Activated naive CD8-positive, alpha-beta T cell treated with anti-CD3 and anti-CD28 coated beads for 36 hours (primary cell): Measurements from ENCODE around the gene PPP1R9B. TPM values are rescaled to one million over a fixed set of nuclear protein-coding genes. Genes with fewer than 3 reads are reported as not detected.

Experiments
- DNase-seq: peaks from one replicate; pipeline ENCODE4 v3.0.0; 2021
- H3K27ac Mint-ChIP-seq: one replicate; pipeline ENCODE4 v1.8.0; 2022; ENCODE audit warnings: mild to moderate bottlenecking, moderate library complexity, mixed read lengths
- H3K27me3 Mint-ChIP-seq: one replicate; pipeline ENCODE4 v1.8.0; 2022; ENCODE audit warnings: mild to moderate bottlenecking, mixed read lengths
- H3K36me3 Mint-ChIP-seq: one replicate; pipeline ENCODE4 v1.8.0; 2021; ENCODE audit warnings: mild to moderate bottlenecking, mixed read lengths
- H3K4me1 Mint-ChIP-seq: one replicate; pipeline ENCODE4 v1.8.0; 2021; ENCODE audit warnings: mixed read lengths
- H3K4me3 Mint-ChIP-seq: one replicate; pipeline ENCODE4 v1.8.0; 2022; ENCODE audit warnings: mild to moderate bottlenecking, moderate library complexity, mixed read lengths
- H3K9me3 Mint-ChIP-seq: one replicate; pipeline ENCODE4 v1.8.0; 2022; ENCODE audit warnings: mixed read lengths
- total RNA-seq, 2 experiments: library from RNA; stranded (reverse); gene quantifications; one replicate each; pipeline ENCODE4 v1.2.3, GENCODE V29; 2021

PPP1R9B gene
- total RNA-seq, 2 experiments from 2014 or later, result 50.9 to 52.0 TPM

DNA sequence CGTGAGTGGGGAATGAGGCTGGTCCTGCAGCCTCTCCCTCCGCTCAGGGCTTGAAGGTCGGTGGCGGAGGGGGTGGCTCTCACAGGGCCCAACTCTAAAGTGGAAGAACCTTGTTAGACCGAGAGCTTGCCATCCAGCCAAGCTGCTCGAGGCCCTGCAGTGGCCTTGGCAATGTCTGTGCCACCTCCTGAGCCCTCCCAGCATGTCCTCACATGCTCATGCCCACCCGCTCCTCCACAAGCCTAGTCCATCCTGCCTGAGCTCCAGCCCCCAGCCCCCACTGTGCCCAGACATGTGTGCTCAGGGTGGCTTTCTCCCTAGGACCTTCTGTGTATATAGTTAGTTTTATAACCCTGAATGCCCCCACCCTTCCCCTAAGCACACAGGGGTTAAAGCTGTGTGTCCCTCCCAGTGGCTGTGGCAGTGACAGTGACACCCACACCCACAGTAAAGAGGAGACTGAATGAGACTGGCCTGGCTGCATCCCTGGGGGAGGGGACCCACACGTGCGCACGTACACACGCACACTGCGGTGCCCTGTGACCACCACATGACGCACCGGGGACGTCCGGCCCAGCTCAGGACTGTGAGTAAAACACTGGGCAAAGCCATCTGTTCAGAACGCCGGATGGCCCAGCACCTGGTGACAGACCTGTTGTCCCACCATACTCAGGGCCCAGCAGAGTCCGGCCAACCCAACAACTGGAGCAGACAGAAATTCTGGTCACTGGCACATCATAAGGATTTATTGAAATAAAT is 39.7 kb downstream of the PPP1R9B start:
- peaks cover 5% of the 10 kb centered on the region for H3K4me1 Mint-ChIP-seq
- no peak for DNase-seq
- peaks cover 9% of the 10 kb centered on the region for H3K27me3 Mint-ChIP-seq
- no peaks in the 10 kb centered on the region for H3K9me3 Mint-ChIP-seq
- no peak overlapping the region for H3K4me3 Mint-ChIP-seq
- H3K27ac Mint-ChIP-seq, result no peak overlapping the region
- H3K36me3 Mint-ChIP-seq, result no peaks in the 10 kb centered on the region

DNA sequence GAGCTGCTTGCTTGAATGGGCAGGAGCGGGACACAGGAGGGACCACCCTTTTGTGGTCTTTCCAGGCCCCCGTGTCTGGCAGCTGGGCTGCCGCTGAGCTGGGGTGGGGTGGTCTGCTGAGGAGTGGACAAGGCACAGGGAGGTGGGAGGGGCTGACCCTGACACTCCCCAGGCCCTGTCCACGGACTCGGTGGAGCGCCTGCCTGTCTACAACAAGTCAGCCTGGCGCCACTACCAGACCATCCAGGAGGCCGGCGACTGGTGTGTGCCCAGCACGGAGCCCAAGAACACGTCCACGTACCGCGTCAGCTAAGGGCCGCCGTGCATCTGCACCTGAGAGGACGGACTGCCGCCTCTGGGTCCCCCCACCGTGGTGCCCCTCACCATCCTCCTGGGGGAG is 40.7 kb downstream of the PPP1R9B start:
- Mint-ChIP-seq H3K4me1 (no peaks in the 10 kb centered on the region), H3K27me3 (no peaks in the 10 kb centered on the region), H3K4me3 (no peak overlapping the region), H3K9me3 (no peaks in the 10 kb centered on the region), H3K27ac (no peak overlapping the region), H3K36me3 (no peaks in the 10 kb centered on the region)
- no peak for DNase-seq

DNA sequence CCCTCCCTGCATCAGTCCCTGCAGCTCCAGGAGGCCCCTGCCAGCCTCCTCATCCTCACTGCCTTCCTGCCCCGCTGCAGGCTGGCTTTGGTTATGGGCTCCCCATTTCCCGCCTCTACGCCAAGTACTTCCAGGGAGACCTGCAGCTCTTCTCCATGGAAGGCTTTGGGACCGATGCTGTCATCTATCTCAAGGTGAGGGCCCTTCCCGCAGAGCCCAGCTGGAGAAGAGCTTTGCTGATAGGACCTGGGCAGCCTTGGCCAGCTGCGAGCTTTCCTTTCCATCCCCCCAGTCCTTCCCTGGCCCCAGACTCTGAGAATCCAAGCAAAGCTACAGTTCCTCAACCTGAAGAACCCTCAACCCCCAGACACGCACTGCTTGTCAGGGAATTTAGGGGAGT is 41.3 kb downstream of the PPP1R9B start:
- no peak for DNase-seq
- Mint-ChIP-seq H3K4me1 (no peaks in the 10 kb centered on the region), H3K36me3 (no peaks in the 10 kb centered on the region), H3K4me3 (no peak overlapping the region), H3K9me3 (no peaks in the 10 kb centered on the region), H3K27me3 (no peaks in the 10 kb centered on the region), H3K27ac (no peak overlapping the region)

DNA sequence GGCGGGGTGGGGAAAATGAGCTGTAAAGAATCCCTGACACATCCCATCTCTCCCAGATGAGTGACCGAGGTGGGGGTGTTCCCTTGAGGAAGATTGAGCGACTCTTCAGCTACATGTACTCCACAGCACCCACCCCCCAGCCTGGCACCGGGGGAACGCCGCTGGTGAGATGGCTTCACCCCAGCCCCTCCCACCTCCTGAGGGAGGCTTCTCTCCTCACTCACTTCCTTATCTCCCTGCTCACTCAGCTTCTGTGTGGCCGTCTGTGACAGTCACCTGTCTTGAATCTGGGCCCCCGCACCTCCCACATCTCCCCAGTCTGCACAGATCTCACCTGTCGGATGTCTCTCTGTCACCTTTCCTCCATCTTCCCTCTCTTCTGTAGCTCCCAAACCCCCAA is 41.9 kb downstream of the PPP1R9B start:
- Mint-ChIP-seq H3K27me3 (no peaks in the 10 kb centered on the region), H3K36me3 (no peaks in the 10 kb centered on the region), H3K4me1 (no peaks in the 10 kb centered on the region), H3K9me3 (no peaks in the 10 kb centered on the region), H3K4me3 (no peak overlapping the region), H3K27ac (peak overlapping the region; percentile 1)
- no peak for DNase-seq

DNA sequence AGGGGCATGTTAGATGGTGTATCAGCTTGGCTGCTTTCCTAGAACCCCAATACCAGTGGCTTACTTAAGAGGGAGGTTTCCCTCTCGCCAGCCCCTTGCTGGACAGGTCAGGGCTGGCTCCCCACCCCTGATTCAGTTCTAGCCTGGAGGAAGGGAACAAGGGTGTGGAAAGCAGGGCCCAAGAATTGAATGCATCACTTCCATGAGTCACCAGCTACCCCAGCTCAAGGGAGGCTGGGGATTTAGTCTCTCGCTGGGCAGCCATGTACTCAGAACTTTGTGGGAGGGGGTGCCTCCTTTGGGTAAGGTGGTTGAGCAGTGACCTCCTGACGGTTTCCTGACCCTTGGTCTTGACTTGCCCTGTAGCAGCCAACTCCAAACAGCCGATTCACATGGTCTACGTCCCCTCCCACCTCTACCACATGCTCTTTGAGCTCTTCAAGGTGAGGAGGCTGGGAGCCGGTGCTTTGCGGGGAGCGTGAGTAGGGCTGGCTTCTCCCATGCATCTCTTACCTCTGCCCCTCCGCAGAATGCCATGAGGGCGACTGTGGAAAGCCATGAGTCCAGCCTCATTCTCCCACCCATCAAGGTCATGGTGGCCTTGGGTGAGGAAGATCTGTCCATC is 42.6 kb downstream of the PPP1R9B start:
- H3K4me3 Mint-ChIP-seq, result no peak overlapping the region
- H3K9me3 Mint-ChIP-seq, result no peaks in the 10 kb centered on the region
- no peak for DNase-seq
- H3K27me3 Mint-ChIP-seq, result no peaks in the 10 kb centered on the region
- no peaks in the 10 kb centered on the region for H3K4me1 Mint-ChIP-seq
- no peaks in the 10 kb centered on the region for H3K36me3 Mint-ChIP-seq
- no peak overlapping the region for H3K27ac Mint-ChIP-seq

DNA sequence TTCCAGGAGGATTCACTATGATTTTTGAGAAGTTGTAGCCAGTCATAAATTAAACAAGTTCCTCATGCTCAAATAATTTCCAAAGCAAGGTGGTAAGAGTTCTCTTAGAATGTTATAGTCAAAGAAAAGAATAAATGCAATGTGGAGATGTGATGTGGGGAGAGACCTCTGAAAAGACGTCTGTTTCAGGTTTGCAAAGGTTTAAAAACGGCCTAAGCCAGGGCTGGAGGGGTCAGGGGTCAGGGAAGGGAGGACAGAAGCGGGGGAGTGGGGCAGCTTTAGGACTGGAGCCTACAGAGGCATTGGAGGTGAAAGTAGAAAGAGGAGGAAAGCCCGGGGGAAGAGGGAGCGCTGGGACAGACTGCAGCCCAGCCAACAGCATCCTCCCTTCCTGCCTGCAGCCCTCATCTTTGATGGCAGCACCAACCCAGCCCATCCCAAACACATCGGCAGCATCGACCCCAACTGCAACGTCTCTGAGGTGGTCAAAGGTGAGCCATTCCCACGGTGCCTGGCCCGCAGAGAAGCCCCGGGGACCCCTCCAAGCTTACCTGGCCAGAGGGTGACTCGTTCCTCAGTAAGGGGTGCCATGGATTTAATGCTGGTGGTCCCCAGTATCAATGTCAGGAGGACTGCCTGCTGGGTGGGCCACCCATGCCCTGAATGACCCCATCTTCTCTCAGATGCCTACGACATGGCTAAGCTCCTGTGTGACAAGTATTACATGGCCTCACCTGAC is 43.9 kb downstream of the PPP1R9B start:
- no peak for DNase-seq
- H3K27ac Mint-ChIP-seq, result no peak overlapping the region
- H3K27me3 Mint-ChIP-seq, result no peaks in the 10 kb centered on the region
- no peaks in the 10 kb centered on the region for H3K9me3 Mint-ChIP-seq
- no peaks in the 10 kb centered on the region for H3K4me1 Mint-ChIP-seq
- no peak overlapping the region for H3K4me3 Mint-ChIP-seq
- H3K36me3 Mint-ChIP-seq, result no peaks in the 10 kb centered on the region

DNA sequence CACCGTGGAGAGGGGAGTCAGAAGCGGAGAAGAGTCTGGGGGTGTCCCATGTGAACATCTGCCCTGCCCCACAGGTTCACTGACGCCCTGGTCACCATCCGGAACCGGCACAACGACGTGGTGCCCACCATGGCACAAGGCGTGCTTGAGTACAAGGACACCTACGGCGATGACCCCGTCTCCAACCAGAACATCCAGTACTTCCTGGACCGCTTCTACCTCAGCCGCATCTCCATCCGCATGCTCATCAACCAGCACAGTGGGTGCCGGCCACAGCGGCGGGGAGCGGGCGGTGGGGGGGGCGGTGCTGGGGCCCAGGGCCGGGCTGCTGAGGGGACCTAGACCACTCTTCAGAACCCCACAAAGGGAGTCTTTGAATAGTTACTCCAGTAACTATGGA is 44.7 kb downstream of the PPP1R9B start:
- no peaks in the 10 kb centered on the region for H3K4me1 Mint-ChIP-seq
- no peak overlapping the region for H3K27ac Mint-ChIP-seq
- H3K9me3 Mint-ChIP-seq, result no peaks in the 10 kb centered on the region
- no peaks in the 10 kb centered on the region for H3K36me3 Mint-ChIP-seq
- H3K27me3 Mint-ChIP-seq, result no peaks in the 10 kb centered on the region
- H3K4me3 Mint-ChIP-seq, result no peak overlapping the region
- no peak for DNase-seq

DNA sequence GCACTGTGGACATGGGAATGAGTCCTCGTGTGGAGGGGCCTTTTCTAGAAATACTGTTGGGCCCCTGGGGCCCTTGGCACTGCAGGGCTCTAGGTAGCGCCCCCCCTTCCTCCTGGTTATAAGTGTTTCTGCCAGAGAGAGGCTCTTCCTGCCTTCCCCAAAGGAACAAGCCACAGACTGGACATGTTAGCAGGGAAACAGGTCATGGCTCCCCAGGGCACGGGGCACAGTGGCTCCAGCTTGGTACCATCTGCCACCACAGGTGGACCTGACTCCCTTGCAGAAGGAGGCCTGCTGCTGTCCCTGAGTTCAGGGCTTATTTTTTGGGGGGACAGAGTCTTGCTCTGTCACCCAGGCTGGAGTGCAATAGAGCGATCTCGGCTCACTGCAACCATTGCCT is 46.5 kb downstream of the PPP1R9B start:
- no peak for DNase-seq
- H3K4me3 Mint-ChIP-seq, result no peak overlapping the region
- no peaks in the 10 kb centered on the region for H3K36me3 Mint-ChIP-seq

DNA sequence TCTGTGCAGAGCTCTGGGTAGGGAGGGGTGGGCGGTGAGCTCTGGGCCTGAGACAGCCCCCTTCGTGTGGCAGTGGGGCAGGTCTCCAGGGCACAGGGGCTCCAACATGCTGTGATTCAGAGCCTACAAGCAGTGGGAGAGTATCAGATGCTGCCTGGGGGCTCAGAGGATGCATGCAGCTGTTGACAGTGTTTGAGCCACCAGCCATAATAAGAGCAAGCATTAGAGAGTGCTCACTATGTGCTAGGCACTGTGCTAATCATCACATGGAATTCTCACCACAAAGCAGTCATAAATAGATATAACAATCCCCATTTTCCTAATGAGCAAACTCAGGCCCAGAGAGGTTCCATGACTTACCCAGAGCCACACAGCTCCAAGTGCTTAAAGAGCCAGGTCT is 47.2 kb downstream of the PPP1R9B start:
- no peak overlapping the region for H3K4me3 Mint-ChIP-seq
- DNase-seq, result no peak
- H3K27me3 Mint-ChIP-seq, result no peaks in the 10 kb centered on the region
- H3K9me3 Mint-ChIP-seq, result no peaks in the 10 kb centered on the region
- peaks cover 7% of the 10 kb centered on the region for H3K4me1 Mint-ChIP-seq
- H3K36me3 Mint-ChIP-seq, result no peaks in the 10 kb centered on the region
- no peak overlapping the region for H3K27ac Mint-ChIP-seq

More for the DNA sequence above, 46.5 kb downstream of the PPP1R9B start:
- peaks cover 7% of the 10 kb centered on the region for H3K4me1 Mint-ChIP-seq
- no peaks in the 10 kb centered on the region for H3K9me3 Mint-ChIP-seq
- H3K27ac Mint-ChIP-seq, result no peak overlapping the region
- no peaks in the 10 kb centered on the region for H3K27me3 Mint-ChIP-seq

DNA sequence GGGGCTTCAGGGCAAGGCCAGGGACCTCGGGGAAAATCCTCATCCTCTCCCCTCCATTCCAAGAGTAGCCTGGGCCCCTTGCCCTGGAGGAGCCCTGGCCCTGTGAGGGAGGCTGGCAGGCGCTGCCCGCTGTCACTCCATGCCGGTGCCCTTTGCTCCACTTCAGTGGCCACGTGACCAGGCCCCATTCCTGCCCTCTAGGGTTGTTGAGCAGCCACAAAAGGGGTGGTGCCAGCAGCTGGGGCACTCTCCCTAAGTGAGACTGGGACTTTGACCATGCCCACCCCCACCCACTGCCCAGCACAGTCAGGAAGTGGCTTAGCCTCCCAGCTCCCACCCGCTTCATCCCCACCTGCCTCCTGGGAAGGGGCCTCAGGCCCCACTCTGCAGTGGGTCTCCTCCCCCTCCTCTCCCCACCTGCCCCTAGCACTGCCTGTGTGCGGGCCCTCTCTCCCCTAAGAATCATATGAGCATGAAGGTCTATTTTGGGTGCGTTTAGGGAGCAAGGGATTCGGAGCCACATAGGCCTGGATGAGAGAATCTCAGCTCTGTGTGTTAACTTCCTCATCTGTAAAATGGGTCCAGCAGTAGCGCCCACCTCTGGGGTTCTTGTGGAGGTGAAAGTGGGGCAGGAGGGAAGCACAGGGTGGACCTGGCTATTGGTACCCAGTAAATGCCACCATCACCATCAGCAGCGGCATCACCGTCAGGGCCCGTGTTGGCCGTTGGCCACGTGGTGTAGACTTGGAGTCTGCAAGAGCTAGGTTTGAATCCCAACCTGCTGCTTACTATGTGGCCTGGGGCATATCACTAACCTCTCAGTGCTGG is 48.1 kb downstream of the PPP1R9B start:
- DNase-seq, result no peak
- Mint-ChIP-seq H3K4me3 (no peak overlapping the region), H3K27ac (no peak overlapping the region), H3K9me3 (no peaks in the 10 kb centered on the region), H3K36me3 (no peaks in the 10 kb centered on the region), H3K4me1 (peaks cover 7% of the 10 kb centered on the region), H3K27me3 (no peaks in the 10 kb centered on the region)

DNA sequence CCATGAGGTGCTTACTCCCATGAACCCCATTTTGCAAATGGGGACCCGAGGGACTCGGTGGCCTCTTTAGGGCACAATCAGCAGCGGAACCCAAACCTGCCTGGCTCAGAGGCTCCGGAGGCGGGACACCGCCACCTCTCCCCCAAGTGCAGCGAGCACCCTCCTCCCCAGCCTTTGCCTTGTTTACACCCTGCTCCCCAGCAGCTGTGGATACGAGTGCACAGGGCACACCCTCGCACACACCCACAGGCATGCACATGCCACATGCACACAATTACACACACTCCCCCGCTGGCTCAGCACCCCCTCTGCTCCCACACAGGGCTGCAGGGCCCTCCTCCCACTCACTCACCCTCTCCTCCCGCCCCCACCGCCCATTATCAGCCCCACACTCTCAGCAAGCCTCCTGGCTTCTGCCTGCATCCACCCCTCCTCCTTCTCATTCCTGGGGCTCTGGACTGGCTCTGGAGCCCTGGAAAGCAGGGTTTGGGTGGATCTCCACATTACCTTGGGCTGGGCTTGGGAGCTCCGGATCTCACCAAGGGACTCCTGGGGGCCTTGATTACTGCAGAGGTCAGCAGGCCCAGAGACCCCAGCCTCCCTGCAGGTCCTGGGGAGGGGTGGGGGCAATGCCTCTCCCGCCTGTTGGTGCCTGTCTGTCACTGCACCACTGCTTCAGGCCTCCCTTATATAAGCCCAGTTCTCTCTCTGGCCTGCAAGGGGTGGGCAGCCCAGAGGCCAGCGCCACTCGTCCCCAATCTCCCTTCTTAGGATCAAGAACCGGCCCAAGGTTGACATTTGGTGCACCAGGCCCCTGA is 48.9 kb downstream of the PPP1R9B start:
- no peaks in the 10 kb centered on the region for H3K27me3 Mint-ChIP-seq
- H3K9me3 Mint-ChIP-seq, result no peaks in the 10 kb centered on the region
- peaks cover 7% of the 10 kb centered on the region for H3K4me1 Mint-ChIP-seq
- no peak overlapping the region for H3K27ac Mint-ChIP-seq
- H3K4me3 Mint-ChIP-seq, result no peak overlapping the region
- no peaks in the 10 kb centered on the region for H3K36me3 Mint-ChIP-seq
- DNase-seq, result no peak

DNA sequence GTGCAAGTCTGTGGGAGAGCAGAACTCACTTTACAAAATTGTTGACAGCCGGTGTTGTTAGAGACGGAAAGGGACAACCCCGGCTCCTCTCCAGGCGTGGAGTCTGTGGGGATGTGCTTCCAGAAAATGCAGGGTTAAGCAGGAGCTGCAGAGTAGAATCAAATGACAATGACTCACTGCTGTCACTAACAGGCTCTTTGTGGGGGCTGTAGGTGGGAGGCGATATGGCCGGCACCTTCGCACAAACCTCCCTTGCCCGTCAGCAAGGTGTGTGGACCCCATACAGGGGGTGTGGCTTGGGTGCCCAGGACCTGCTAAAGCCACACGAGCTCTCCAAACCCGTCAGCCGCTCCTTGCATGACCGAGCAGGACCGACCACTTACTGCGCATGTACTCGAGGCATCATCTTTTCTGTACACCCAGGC is 49.5 kb downstream of the PPP1R9B start:
- no peak overlapping the region for H3K4me3 Mint-ChIP-seq

DNA sequence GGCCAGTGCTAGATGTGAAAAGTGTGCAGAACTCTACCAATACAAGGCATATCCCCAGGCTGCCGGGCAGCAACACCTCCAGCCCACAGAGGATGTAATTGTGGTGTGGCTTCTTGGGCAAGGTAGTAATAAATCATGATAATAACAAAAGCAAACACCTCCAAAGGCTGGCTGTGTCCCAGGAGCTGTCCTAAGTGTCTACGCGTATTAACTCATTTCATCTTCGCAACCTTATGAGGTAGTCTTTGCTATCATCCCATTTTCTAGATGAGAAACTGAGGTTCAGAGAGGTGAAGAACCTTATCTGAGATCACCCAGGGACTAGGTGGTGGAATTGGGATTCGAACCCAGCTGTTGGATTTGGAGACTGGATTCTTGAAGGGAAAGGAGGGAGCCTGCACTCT is 50.0 kb downstream of the PPP1R9B start:
- H3K4me1 Mint-ChIP-seq, result peaks cover 17% of the 10 kb centered on the region
- H3K27me3 Mint-ChIP-seq, result no peaks in the 10 kb centered on the region
- no peak for DNase-seq
- no peaks in the 10 kb centered on the region for H3K9me3 Mint-ChIP-seq
- H3K4me3 Mint-ChIP-seq, result no peak overlapping the region
- H3K27ac Mint-ChIP-seq, result no peak overlapping the region
- no peaks in the 10 kb centered on the region for H3K36me3 Mint-ChIP-seq

More for the DNA sequence above, 49.5 kb downstream of the PPP1R9B start:
- Mint-ChIP-seq H3K27ac (no peak overlapping the region), H3K4me1 (peaks cover 13% of the 10 kb centered on the region), H3K9me3 (no peaks in the 10 kb centered on the region), H3K27me3 (no peaks in the 10 kb centered on the region), H3K36me3 (no peaks in the 10 kb centered on the region)
- no peak for DNase-seq

DNA sequence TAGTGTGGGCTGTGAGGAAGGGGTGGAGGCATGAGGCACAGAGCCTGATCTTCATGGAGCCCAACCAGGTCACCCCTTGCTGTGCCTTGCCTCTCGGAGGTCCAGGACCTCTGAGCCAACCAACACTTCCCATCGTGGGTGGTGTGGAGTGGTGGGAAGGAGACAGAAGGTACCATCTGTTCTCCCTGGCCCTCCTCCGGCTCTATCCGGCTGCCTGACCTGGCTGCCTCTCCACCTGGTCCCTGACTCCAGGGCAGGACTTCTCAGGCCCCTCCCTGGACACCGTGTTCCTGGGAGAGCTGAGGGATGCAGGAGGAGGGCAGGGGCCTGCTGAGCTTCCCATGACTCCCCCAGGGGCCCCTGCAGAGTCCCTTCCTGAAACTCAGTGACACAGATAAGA is 51.5 kb downstream of the PPP1R9B start:
- Mint-ChIP-seq H3K27ac (no peak overlapping the region), H3K4me3 (no peak overlapping the region), H3K9me3 (no peaks in the 10 kb centered on the region), H3K4me1 (peaks cover 19% of the 10 kb centered on the region), H3K27me3 (no peaks in the 10 kb centered on the region), H3K36me3 (no peaks in the 10 kb centered on the region)
- no peak for DNase-seq
